Measurements from ENCODE around the gene FAF1. TPM values are rescaled to one million over a fixed set of nuclear protein-coding genes. Genes with fewer than 3 reads are reported as not detected.
"Not testable (repeated sequence)": the region's sequence is repeated elsewhere in the genome, so short reads cannot be mapped to it uniquely, and the experiment has no call there.

The FAF1 gene
- total RNA-seq, 1 donor from 2014 or later: 21.2 TPM

- DNase-seq (ENCODE audit: low read depth in 2 of 2): no peak
These were observed 179.3 kb downstream of the FAF1 start for GRCh38 chr1:50780797-50781196.

DNA sequence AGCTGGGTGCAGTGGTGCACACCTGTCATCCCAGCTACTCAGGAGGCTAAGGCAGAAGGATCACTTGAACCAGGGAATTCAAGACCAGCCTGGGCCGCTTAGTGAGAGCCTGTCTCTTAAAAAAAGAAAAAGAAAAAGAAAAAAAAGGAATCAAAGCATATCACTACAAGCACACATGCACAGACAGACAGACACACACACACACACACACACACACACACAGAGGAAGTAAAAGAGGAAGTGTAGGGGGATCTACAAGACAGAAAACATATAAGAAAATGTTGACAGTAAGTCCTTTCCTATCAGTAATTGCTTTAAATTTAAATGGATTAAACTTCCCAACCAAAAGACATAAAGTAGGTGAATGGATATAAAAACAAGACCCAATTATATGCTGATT lies 180.3 kb downstream of the FAF1 start:
- no peak for DNase-seq (ENCODE audit: low read depth in 2 of 2)

DNA sequence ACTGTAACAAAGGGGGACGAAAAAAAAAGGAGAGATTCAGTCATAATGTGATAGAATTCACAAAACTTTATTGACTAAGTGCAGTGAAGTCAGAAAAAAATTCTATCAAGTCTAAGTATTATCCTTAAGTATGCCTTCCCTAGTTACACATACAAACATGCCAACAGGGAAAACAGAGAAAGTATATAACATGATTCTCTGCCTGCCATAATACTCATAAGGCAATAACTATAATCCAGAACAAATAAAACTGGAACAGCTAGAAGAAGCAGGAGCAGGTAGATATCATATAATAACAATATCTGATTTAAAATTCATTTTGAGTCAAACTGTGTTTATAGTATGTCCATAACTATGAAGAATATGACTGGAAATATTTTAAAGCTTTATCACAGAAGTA lies 184.3 kb downstream of the FAF1 start:
- no peak for DNase-seq (ENCODE audit: low read depth in 2 of 2)

GRCh38 chr1:50774759-50775351 lies 185.2 kb downstream of the FAF1 start:
- peak; percentile 70 to 85 for DNase-seq (ENCODE audit: low read depth in 2 of 2)

GRCh38 chr1:50766688-50767087 lies 193.4 kb downstream of the FAF1 start:
- DNase-seq (ENCODE audit: low read depth in 2 of 2): no peak

DNA sequence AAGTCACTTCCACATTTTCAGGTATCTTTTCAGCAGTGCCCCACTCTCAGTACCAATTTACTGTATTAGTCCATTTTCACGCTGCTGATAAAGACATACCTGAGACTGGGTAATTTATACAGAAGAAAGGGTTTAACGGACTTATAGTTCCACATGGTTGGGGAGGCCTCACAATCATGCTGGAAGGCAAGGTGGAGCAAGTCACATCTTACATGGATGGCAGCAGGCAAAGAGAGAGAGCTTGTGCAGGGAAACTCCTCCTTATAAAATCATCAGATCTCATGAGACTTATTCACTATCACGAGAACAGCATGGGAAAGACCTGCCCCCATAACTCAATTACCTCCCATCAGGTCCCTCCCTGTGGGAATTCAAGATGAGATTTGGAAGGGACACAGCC lies 203.5 kb downstream of the FAF1 start:
- DNase-seq (ENCODE audit: low read depth in 2 of 2): not testable (repeated sequence)

GRCh38 chr1:50754764-50755163 lies 205.3 kb downstream of the FAF1 start:
- not testable (repeated sequence) for DNase-seq (ENCODE audit: low read depth in 2 of 2)

DNA sequence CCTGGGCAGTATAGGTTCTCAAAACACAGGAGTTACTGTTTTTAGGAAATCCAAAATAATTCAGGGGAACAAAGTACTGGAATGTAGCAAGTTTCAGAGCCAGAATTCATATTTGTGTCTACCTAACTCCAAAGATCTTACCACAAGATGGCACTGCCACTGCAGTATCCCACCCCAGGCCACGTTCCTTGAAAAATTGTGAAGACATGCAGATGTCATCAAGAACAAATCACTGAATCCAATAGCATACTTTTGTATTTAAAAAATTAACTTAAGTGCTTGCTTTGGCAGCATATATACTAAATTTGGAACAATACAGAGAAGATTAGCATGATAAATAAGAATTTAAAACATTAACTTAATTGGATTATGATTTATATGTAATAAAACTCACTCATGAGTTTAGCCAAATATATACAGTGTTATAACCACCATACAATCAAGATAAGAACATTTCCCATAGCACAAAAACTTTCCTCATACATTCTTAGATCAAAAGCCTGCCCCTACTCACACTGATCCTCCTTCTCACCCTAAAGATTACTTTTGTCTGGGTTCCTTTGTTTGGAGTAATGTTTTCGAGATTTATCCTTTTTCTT lies 209.9 kb downstream of the FAF1 start:
- peak; percentile 55 to 60 for DNase-seq (ENCODE audit: low read depth in 2 of 2)

GRCh38 chr1:50747394-50747793 lies 212.7 kb downstream of the FAF1 start:
- DNase-seq (ENCODE audit: low read depth in 2 of 2): no peak

DNA sequence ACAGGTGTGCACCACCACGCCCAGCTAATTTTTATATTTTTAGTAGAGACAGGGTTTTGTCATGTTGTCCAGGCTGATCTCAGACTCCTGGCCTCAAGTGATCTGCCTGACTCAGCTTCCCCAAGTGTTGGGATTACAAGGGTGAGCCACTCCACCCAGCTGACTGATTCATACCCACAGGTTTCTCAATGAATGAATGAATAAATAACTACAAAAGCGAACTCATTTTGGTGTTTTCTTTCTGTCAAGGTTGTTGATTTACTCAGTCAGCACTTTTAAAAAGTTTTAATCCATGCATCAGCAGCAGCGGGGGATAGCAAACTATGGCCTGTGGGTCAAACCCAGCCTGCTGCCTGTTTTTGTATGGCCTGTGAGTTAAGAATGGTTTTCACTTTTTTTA lies 217.5 kb downstream of the FAF1 start:
- DNase-seq (ENCODE audit: low read depth in 2 of 2): no peak

- DNase-seq (ENCODE audit: low read depth in 2 of 2): no peak
These were observed 220.9 kb downstream of the FAF1 start for GRCh38 chr1:50739125-50739524.

DNA sequence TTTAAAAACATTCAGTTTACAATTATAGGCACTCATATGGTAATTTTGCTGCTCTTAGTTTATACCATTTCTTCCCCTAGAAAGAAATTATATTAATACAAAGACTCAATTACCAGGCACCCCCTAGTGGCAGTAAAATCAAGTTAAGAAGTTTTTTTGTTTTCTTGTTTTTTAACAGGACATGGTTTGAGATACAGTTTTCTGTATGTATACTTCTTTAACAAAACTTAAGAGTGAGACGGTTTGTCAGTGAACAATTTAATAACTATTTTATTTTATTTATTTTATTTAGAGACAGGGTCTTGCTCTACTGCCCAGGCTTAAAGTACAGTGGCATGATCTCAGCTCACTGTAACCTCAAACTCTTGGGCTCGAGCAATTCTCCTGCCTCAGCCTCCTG lies 224.6 kb downstream of the FAF1 start:
- peak; percentile 43 to 61 for DNase-seq (ENCODE audit: low read depth in 2 of 2)

GRCh38 chr1:50727578-50727977 lies 232.5 kb downstream of the FAF1 start:
- not testable (repeated sequence) for DNase-seq (ENCODE audit: low read depth in 2 of 2)

DNA sequence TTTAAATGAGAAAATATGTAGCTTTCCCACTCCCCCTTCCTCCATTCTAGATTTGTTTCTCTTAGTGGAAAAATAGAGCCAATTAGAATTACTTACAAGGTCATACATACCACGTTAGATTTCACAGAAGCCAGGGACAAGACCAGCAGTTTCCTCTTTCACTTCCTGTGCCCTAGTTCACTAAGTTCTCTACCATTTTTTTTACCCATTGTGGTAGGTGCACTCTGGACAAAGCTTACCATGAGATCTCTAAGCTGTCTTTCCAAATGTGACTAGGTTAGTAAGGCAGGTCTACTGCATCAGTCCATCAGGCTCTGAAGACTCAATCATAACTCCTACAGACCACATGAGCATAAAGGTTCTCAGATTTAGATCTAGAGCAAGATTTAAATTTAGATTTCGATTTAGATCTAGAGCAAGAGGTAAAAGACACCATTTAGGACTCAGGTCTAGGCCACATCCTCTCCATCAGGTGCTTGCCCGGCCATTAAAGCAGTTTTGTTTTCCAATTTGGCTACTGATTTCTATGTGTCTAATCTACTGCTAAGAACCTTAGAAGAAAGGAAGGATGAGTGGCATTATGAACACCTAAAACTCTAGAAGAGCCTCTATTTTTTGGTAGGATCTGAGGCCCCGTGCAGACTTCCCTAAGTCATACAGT lies 235.3 kb downstream of the FAF1 start:
- DNase-seq (ENCODE audit: low read depth in 2 of 2): peak; percentile 32 to 41

DNA sequence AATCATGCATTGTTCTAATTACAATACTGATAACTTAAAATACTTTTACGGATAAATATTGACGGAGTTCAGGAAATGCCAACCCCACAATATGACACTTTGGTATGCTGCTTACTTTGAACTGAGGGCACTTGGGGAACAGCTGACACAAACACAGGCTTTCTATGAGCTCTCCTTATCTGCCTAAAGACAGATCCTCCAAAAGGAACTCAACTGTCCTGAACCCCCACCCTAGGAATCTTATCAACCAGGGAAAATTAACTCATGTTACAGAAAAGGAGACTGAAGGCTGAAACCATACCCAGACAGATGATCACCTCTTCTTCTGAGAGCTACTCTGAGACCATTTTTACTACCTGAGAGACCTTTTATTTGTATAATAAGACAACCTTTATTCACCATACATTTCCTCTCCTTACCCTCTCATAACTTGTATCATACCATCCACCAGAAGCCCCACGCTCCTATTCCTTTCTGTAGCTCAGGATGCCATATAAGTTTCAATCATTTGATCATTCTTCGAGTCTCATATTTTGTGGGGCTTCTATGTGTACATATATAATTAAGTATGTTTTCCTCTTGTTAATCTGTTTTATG lies 239.5 kb downstream of the FAF1 start:
- DNase-seq (ENCODE audit: low read depth in 2 of 2): peak in 1 of 2 donors; percentile 13

DNA sequence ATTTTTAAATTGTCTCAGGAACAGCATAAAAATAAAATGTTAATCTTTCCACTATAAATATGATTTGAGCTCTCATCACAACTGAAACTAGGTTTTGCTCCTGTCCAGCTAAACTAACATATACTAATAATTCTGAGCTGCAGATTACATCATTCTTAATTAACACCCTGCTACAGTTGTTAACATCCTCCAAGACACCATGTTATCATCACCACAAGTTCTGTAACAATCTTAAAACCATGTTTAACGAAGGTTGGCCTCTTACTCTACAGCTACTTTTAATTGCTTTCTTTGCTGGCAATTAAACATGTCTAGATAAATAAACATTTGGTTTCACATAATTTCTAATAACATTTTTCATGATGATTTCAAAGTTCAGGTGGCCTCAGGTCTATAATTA lies 240.9 kb downstream of the FAF1 start:
- DNase-seq (ENCODE audit: low read depth in 2 of 2): no peak

DNA sequence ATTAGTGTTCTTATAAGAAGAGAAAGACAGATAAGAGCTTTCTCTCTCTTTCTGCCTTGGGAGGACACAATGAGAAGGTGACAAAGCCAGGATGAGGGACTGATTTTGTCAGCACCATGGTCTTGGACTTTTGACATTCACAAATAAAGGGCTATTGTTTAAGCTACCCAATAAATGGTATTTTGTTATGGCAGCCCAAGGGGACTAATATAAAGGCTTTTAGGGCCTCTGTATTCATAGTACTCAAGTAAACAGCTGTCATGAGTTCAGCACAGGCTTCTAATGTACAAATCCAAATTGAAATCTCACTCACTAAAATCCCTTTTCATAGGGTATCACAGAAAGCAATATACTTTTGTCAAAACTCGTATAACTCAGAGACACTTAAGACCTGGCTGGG lies 242.7 kb downstream of the FAF1 start:
- DNase-seq (ENCODE audit: low read depth in 2 of 2): no peak

- DNase-seq (ENCODE audit: low read depth in 2 of 2): not testable (repeated sequence)
These were observed 243.6 kb downstream of the FAF1 start for GRCh38 chr1:50716455-50716854.

GRCh38 chr1:50710099-50710498 lies 250.0 kb downstream of the FAF1 start:
- no peak for DNase-seq (ENCODE audit: low read depth in 2 of 2)

- no peak for DNase-seq (ENCODE audit: low read depth in 2 of 2)
These were observed 252.2 kb downstream of the FAF1 start for GRCh38 chr1:50707824-50708223.

DNA sequence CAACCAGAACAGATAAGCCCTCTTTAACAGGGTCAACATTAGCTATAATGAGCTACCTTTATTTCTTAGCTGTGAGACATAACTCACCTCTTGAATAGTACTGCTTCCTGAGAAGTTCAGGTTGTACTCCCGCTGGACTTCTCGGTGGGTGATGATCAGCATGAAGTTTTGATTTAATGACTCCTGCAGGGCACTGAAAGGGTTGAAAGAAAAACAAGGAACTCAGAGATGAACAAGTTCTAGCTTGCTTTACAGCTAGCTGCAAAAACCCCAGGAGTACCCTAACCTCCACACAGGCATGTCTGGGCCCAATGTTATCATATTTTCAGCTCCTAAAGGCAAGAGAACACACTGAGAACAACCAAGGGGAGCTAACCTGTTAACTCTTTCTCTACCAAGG lies 254.4 kb downstream of the FAF1 start:
- DNase-seq (ENCODE audit: low read depth in 2 of 2): no peak

DNA sequence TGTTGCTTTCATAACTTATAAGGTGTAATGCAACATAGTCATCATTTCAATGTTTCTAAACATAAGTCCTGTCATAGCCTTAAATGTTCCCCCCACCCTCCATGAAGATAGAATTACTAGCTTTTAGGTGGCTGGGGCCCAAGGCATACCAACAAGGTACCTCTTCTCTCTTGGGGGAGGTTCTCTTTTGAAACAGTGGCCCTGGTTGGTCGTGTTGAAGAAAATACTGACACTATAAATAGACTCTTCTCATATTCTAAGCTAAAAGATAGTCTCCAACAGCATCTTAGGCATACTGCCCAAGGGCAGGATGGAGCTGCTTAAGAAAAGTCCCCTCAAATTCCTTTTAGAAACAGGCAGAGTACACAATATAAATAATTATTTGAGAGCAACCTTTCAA lies 255.0 kb downstream of the FAF1 start:
- no peak for DNase-seq (ENCODE audit: low read depth in 2 of 2)

DNA sequence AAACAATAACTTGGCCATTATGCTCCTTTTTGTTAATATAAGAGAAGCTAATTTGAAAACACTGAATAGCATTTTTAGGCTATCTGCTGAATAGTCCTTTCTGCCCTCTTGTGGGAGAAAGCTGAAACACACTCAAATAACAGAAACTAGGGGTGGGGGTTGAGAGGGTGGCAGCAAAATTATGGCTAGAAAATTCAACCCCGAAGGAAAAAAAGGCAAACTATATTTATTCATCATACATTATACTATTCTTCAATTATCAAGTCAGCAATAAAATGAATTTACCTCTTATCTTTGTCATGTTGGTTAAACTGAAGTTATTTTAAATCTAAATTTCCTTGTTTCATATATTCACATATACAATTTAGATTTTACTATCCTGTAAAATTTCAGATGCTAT lies 255.9 kb downstream of the FAF1 start:
- DNase-seq (ENCODE audit: low read depth in 2 of 2): peak; percentile 44 to 64
